HUES64 (cell line): Measurements from ENCODE around the gene RIPK1.
A peak's percentile ranks its signal among the peaks of the same experiment; 100 is the strongest.

Experiments
- H3K27ac ChIP-seq: 2 replicates; pipeline ENCODE4 v1.7.0; 2013; ENCODE audit warnings: low read depth, low read length, inconsistent platforms
- H3K27me3 ChIP-seq: 2 replicates; pipeline ENCODE4 v1.6.1; 2013; ENCODE audit warnings: mild to moderate bottlenecking, low read length; ENCODE audit not compliant: insufficient read depth
- H3K36me3 ChIP-seq: 2 replicates; pipeline ENCODE4 v1.6.1; 2013; ENCODE audit warnings: mild to moderate bottlenecking, low read length; ENCODE audit not compliant: insufficient read depth
- H3K4me1 ChIP-seq: 2 replicates; pipeline ENCODE4 v1.6.1; 2013; ENCODE audit warnings: mild to moderate bottlenecking, low read length, moderate library complexity; ENCODE audit not compliant: insufficient read depth
- H3K4me3 ChIP-seq: 2 replicates; pipeline ENCODE4 v1.5.1; 2013; ENCODE audit warnings: mild to moderate bottlenecking, low read length, moderate library complexity
- H3K9ac ChIP-seq: 2 replicates; pipeline ENCODE4 v1.6.1; 2013; ENCODE audit warnings: mild to moderate bottlenecking, low read depth, low read length
- H3K9me3 ChIP-seq: 2 replicates; pipeline ENCODE4 v1.6.1; 2013; ENCODE audit warnings: low read depth, low read length; ENCODE audit not compliant: insufficient read depth
- WGBS: fragments of 150-250, 120-280 bp; methylation state at CpG from one replicate; pipeline ENCODE4 v1.1.7; 2013; ENCODE audit warnings: missing lambda C conversion rate; 5-methylcytosine and 5-hydroxymethylcytosine counted together

RIPK1 gene

DNA sequence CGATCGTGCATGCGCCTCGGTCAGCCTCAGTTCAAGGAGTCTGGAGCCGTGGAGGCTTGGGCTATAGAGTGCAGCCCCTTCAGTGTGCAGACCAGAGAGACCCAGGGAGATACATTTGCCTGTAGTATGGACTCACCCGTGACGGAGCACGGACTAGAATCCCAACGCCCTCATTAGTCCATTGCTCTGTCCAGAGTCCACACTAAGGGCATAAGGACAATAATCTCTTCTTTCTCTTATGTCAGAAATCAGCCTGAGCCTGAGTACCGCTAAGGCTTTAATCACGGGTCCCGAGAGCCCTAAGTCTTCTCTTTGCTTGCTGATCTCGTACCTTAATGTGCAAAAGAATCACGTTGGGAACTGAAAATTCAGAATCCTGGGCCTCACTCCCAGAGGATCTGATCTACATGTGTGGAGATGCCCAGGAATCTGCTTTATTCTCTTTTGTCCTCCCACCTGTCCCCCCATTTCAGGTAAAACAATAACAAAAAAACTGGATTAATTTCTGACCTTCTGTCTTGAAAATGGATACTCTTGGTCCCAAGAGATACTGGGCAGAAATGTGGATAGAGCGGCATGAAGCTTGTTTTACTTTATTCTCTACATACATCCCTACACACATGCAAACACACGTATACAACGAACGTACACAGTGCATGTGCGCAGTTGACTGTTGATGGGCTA, 50.9 kb downstream of the RIPK1 start:
- WGBS, result 27% methylated on average over 19 of the region's 19 CpGs
- H3K27ac ChIP-seq, result peak overlapping the region; percentile 98

GRCh38 chr6:3120765-3121089, 52.4 kb downstream of the RIPK1 start:
- Histone ChIP-seq H3K4me1 (peaks cover 18% of the 10 kb centered on the region), H3K27ac (no peak overlapping the region), H3K4me3 (no peak overlapping the region), H3K9ac (no peak overlapping the region), H3K9me3 (no peaks in the 10 kb centered on the region), H3K36me3 (no peaks in the 10 kb centered on the region), H3K27me3 (no peaks in the 10 kb centered on the region)
- WGBS, result 95% methylated on average over 5 of the region's 5 CpGs

More for the DNA sequence above, 50.9 kb downstream of the RIPK1 start:
- no peaks in the 10 kb centered on the region for H3K27me3 ChIP-seq
- peak overlapping the region; percentile 91 for H3K4me3 ChIP-seq
- H3K9ac ChIP-seq, result peak overlapping the region; percentile 90
- peaks cover 18% of the 10 kb centered on the region for H3K4me1 ChIP-seq
- no peaks in the 10 kb centered on the region for H3K9me3 ChIP-seq
- H3K36me3 ChIP-seq, result peaks cover 10% of the 10 kb centered on the region

GRCh38 chr6:3122823-3123182, 54.5 kb downstream of the RIPK1 start:
- no peak overlapping the region for H3K4me3 ChIP-seq
- H3K27me3 ChIP-seq, result no peaks in the 10 kb centered on the region
- H3K27ac ChIP-seq, result no peak overlapping the region
- H3K9me3 ChIP-seq, result no peaks in the 10 kb centered on the region
- no peak overlapping the region for H3K9ac ChIP-seq
- H3K36me3 ChIP-seq, result peaks cover 8% of the 10 kb centered on the region; the same call in 1 of the 2 replicates
- WGBS, result 91% methylated on average over 9 of the region's 9 CpGs
- peaks cover 11% of the 10 kb centered on the region; the same call in 1 of the 2 replicates for H3K4me1 ChIP-seq

DNA sequence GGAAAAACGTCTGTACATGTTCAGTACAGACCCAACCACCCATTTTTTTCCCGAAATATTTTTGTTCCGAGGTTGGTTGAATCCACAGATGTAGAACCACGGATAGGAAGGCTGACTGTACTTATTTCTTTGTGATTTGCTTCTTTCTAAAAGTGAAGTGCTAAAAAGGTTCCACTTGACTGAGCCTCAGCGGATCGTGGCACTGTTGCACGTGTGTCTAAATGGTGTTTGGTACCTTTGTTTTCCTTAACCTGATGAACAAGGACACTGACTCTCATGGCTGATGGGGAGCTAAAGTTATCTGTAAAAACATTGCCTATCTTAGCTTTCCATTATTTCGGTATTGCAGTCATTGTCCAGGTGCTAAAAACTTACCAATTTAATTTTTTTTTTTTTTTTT, 56.4 kb downstream of the RIPK1 start:
- Histone ChIP-seq H3K4me1 (peaks cover 5% of the 10 kb centered on the region; the same call in 1 of the 2 replicates), H3K4me3 (no peak overlapping the region), H3K36me3 (peaks cover 27% of the 10 kb centered on the region), H3K27ac (no peak overlapping the region), H3K27me3 (no peaks in the 10 kb centered on the region), H3K9ac (no peak overlapping the region), H3K9me3 (no peaks in the 10 kb centered on the region)
- 97% methylated on average over 8 of the region's 8 CpGs for WGBS

DNA sequence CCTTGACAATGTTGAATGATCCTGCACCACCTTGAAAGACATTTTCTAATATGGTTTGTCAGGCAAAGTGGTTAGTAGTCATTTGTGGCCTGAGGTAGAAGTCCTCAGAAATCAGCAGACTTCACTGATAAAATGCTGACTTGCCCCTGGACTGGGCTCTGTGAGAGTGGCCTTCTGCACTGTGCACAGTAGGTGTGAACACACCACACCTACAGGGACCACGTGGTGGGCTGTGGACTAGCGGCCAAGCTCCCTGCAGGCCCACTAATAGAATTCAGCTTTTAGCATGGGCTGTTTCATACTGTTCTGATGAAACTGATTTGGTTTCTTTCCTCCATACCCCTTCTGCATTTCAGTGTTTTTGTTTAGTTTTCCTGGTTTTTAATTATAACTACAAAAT, 57.5 kb downstream of the RIPK1 start:
- H3K9ac ChIP-seq, result no peak overlapping the region
- WGBS, result 30% methylated on average over 2 of the region's 2 CpGs
- no peaks in the 10 kb centered on the region for H3K27me3 ChIP-seq

DNA sequence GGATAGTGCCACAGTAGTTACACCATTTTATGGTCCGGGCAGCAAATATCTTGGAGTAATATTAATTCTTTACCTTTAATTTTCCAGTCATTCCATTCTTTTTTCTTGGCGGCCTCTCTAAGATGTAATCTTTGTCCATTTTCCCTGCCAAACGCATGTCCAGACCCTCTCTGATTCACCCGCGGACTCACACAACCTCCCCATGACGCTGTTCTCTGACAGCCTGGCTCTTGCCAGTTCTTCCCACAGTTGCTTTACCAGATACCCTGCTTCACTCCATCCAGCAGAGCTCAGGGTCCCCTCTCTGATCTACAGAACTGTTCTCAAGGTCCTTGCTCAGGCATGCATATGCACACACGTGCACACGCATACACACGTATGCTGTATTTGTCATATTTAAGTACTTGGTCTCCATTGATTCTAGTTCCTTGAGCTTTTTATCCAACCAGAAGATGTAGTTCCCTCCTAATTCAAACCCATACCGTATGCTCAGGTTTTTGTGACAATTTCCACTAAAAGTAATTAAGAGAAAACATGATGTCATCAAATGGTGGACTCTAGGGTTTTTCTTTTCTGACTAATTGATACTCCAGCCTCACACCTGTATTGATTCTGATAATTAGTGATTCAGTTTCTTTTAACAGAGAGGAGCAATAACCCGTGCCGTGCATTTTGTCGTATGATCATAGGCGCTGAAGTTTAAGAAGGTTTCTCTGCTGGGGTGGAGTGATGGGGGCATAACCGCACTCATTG, 60.2 kb downstream of the RIPK1 start:
- peaks cover 64% of the 10 kb centered on the region for H3K36me3 ChIP-seq
- no peak overlapping the region for H3K4me3 ChIP-seq
- no peak overlapping the region for H3K27ac ChIP-seq
- no peaks in the 10 kb centered on the region for H3K27me3 ChIP-seq
- 0 out of 2 replicates have a peak, but pooled peaks cover 7% of the 10 kb centered on the region for H3K4me1 ChIP-seq
- H3K9ac ChIP-seq, result no peak overlapping the region
- 96% methylated on average over 14 of the region's 15 CpGs for WGBS
- H3K9me3 ChIP-seq, result no peaks in the 10 kb centered on the region

More for the DNA sequence above, 57.5 kb downstream of the RIPK1 start:
- H3K4me1 ChIP-seq, result 0 out of 2 replicates have a peak, but pooled peaks cover 3% of the 10 kb centered on the region
- H3K36me3 ChIP-seq, result peaks cover 38% of the 10 kb centered on the region
- H3K9me3 ChIP-seq, result no peaks in the 10 kb centered on the region
- H3K4me3 ChIP-seq, result no peak overlapping the region
- H3K27ac ChIP-seq, result no peak overlapping the region

GRCh38 chr6:3131695-3132094, 63.4 kb downstream of the RIPK1 start:
- no peaks in the 10 kb centered on the region for H3K9me3 ChIP-seq
- H3K27me3 ChIP-seq, result no peaks in the 10 kb centered on the region
- peaks cover 91% of the 10 kb centered on the region for H3K36me3 ChIP-seq
- no peak overlapping the region for H3K9ac ChIP-seq
- H3K4me1 ChIP-seq, result peaks cover 14% of the 10 kb centered on the region
- H3K27ac ChIP-seq, result no peak overlapping the region
- WGBS, result 95% methylated on average over 15 of the region's 15 CpGs
- no peak overlapping the region for H3K4me3 ChIP-seq

DNA sequence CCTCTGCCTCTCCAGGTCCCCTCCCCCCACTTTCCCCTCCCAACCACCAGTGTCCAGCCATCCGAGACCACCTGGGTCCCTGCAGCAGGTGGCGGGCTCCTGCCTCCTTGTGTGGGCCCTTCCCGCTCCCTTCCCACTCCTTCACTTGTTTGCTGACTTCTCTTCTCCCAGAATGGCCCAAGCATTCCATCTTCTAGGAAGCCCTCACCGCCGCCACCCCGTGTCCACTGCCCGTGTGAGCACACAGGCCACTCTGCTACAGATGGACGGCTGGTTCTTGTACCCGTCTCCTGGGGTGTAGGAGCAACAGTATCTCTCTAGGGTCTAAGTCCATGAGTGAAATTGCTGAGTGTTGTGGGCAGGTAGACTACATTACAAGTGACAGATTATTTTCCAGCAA, 65.2 kb downstream of the RIPK1 start:
- H3K9ac ChIP-seq, result no peak overlapping the region
- no peak overlapping the region for H3K4me3 ChIP-seq
- 86% methylated on average over 9 of the region's 9 CpGs for whole genome bisulfite sequencing
- peaks cover 94% of the 10 kb centered on the region for H3K36me3 ChIP-seq
- peaks cover 16% of the 10 kb centered on the region for H3K4me1 ChIP-seq
- no peaks in the 10 kb centered on the region for H3K27me3 ChIP-seq
- H3K27ac ChIP-seq, result no peak overlapping the region
- H3K9me3 ChIP-seq, result no peaks in the 10 kb centered on the region

DNA sequence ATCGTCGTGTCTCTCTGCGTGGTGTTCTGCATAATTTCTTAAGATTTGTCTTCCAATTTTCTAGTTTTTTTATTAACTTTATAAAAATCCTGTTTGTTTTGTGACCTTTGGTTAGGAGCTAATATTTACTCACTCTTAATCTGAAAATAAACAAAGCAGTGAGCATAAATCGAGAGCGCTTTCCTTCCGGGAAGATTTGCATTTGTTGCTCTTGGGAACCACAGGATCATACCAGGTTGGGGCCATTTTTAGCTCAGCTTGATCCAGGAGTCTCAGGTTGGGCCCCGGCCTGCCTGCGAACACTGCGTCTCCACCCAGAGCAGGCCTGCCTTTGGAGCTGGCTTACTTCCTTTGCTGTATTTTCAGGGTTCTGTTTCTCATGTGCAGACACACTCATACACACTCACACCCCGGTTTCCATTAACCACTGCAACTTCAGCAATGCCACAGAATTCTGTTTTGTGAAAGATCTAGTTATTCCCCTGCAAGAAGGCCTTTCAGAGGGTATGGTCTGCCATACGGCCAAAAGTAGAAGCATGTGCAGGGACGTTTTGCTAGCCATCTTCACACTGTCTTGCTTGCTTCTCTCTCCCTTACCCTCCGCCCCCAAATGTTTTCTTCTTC, 67.5 kb downstream of the RIPK1 start:
- Histone ChIP-seq H3K4me3 (no peak overlapping the region), H3K36me3 (peaks cover 94% of the 10 kb centered on the region), H3K27me3 (no peaks in the 10 kb centered on the region), H3K27ac (no peak overlapping the region), H3K9me3 (no peaks in the 10 kb centered on the region), H3K9ac (no peak overlapping the region), H3K4me1 (peaks cover 16% of the 10 kb centered on the region)
- 91% methylated on average over 13 of the region's 13 CpGs for WGBS

GRCh38 chr6:3136292-3137011, 68.2 kb downstream of the RIPK1 start:
- Histone ChIP-seq H3K27me3 (no peaks in the 10 kb centered on the region), H3K9ac (no peak overlapping the region), H3K4me3 (no peak overlapping the region), H3K36me3 (peaks cover 95% of the 10 kb centered on the region), H3K27ac (no peak overlapping the region), H3K4me1 (peaks cover 16% of the 10 kb centered on the region), H3K9me3 (no peaks in the 10 kb centered on the region)
- WGBS, result 76% methylated on average over 7 of the region's 8 CpGs
